ENCODE data around the gene FIBP.

GRCh38 chr11:65855927-65856363 is 32.3 kb downstream of the FIBP start:
- no peak for TF ChIP-seq EZH2phosphoT487 (IDR thresholded peaks at IDR 0.05; ENCODE audit: borderline replicate concordance)
- TF ChIP-seq, protein P1, sequence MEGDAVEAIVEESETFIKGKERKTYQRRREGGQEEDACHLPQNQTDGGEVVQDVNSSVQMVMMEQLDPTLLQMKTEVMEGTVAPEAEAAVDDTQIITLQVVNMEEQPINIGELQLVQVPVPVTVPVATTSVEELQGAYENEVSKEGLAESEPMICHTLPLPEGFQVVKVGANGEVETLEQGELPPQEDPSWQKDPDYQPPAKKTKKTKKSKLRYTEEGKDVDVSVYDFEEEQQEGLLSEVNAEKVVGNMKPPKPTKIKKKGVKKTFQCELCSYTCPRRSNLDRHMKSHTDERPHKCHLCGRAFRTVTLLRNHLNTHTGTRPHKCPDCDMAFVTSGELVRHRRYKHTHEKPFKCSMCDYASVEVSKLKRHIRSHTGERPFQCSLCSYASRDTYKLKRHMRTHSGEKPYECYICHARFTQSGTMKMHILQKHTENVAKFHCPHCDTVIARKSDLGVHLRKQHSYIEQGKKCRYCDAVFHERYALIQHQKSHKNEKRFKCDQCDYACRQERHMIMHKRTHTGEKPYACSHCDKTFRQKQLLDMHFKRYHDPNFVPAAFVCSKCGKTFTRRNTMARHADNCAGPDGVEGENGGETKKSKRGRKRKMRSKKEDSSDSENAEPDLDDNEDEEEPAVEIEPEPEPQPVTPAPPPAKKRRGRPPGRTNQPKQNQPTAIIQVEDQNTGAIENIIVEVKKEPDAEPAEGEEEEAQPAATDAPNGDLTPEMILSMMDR (conservative IDR thresholded peaks at IDR 0.05; ENCODE audit: low read length) = no peak
